K562 (cell line): ENCODE measurements around the gene NLE1. TPM values are rescaled to one million over a fixed set of nuclear protein-coding genes. Genes with fewer than 3 reads are reported as not detected.

Source experiments
- ATAC-seq: fragments of 200-7000 bp; cut with Tn5 transposase; 3 replicates; pipeline ENCODE4 v1.9.1; 2020; ENCODE audit warnings: moderate library complexity
- BruUV-seq: library from RNA; stranded (reverse); fragments of 400-500 nt; replicated peaks from 2 replicates; lab custom pipeline; 2021; lab: Mats Ljungman, UMichigan
- CTCF ChIA-PET: fragments of 300-600 bp; formaldehyde crosslinking; extraction: SDS; loops from one replicate; lab custom pipeline; 2021; ENCODE audit warnings: low intra/inter-chr PET ratio; lab: Yijun Ruan, JAX
- POLR2A ChIA-PET: fragments of 300-600, 350-650 bp; sonication (Branson Sonifier 250); formaldehyde crosslinking; extraction: SDS; loops from one replicate; lab custom pipeline; 2021; ENCODE audit warnings: antibody characterized with exemption, inconsistent platforms; lab: Yijun Ruan, JAX
- DNase-seq, 4 experiments: peaks; one replicate each; pipeline versions ENCODE4 v3.0.0 to v3.0.0-alpha.2; 2011 to 2018; ENCODE audit warnings: low spot score in 3 of 4, mixed read lengths in 3 of 4; ENCODE audit errors: extremely low read depth in 1 of 4
- FAIRE-seq: peaks from 2 replicates; lab custom pipeline; 2011; peaks lifted over from hg19 to GRCh38; lab: Jason Lieb, UNC
- H2AFZ ChIP-seq: 2 replicates; pipeline ENCODE4 v1.6.0; 2011; ENCODE audit warnings: low read depth, low read length, control low read depth, inconsistent platforms
- H3K27ac ChIP-seq: fragments of 200-600 bp; 3 replicates; pipeline ENCODE4 v1.8.0; 2011; ENCODE audit warnings: low read depth, mild to moderate bottlenecking, control low read depth, inconsistent platforms, low read length, moderate library complexity, mixed read lengths; ENCODE audit errors: extremely low read depth
- H3K27me3 ChIP-seq, 2 experiments: fragments of 300-600 bp in 1 of 2; 2 replicates in 1 of 2; 3 replicates in 1 of 2; pipeline versions ENCODE4 v1.6.0 to v1.8.0; 2011; ENCODE audit warnings: inconsistent platforms in 2 of 2, low read length in 2 of 2, mild to moderate bottlenecking in 1 of 2, mixed read lengths in 1 of 2, moderate library complexity in 1 of 2; ENCODE audit not compliant: control insufficient read depth in 2 of 2, insufficient read depth in 2 of 2
- H3K36me3 ChIP-seq: fragments of 300-600 bp; 3 replicates; pipeline ENCODE4 v1.8.0; 2011; ENCODE audit warnings: mild to moderate bottlenecking, low read length, inconsistent platforms; ENCODE audit not compliant: control insufficient read depth, insufficient read depth
- H3K4me1 ChIP-seq, 2 experiments: fragments of 200-600 bp in 1 of 2; replicated peaks in 1 of 2; 2 replicates in 1 of 2; 3 replicates in 1 of 2; pipeline versions ENCODE4 v1.5.1 to v1.8.0; 2011; ENCODE audit warnings: inconsistent platforms in 2 of 2, low read length in 2 of 2, mild to moderate bottlenecking in 1 of 2, mixed read lengths in 1 of 2, moderate library complexity in 1 of 2; ENCODE audit not compliant: control insufficient read depth in 2 of 2, insufficient read depth in 2 of 2
- H3K4me2 ChIP-seq: 2 replicates; pipeline ENCODE4 v1.6.1; 2011; ENCODE audit warnings: low read length, control low read depth, inconsistent platforms, mixed read lengths; ENCODE audit not compliant: insufficient read depth
- H3K4me3 ChIP-seq: fragments of 200-600 bp; sonication (generic), shearing (Covaris generic); 2 replicates; pipeline ENCODE4 v1.5.1; 2016; ENCODE audit warnings: control low read depth, inconsistent platforms
- H3K79me2 ChIP-seq: fragments of 200-600 bp; 3 replicates; pipeline ENCODE4 v1.8.0; 2011; ENCODE audit warnings: low read length, inconsistent platforms; ENCODE audit not compliant: control insufficient read depth, insufficient read depth
- H3K9ac ChIP-seq, 2 experiments: 2 replicates each; pipeline versions ENCODE4 v1.6.0 to v1.6.1; 2011; ENCODE audit warnings: low read depth in 2 of 2, low read length in 2 of 2, control low read depth in 1 of 2, inconsistent platforms in 1 of 2, mild to moderate bottlenecking in 1 of 2, mixed read lengths in 1 of 2; ENCODE audit not compliant: insufficient read depth in 1 of 2
- H3K9me1 ChIP-seq: one replicate; pipeline ENCODE4 v1.6.0; 2011; ENCODE audit warnings: inconsistent platforms, mild to moderate bottlenecking, low read length, moderate library complexity; ENCODE audit not compliant: control insufficient read depth, insufficient read depth
- H3K9me3 ChIP-seq: replicated peaks from 2 replicates; pipeline ENCODE4 v1.5.1; 2011; ENCODE audit warnings: low read depth, low read length, inconsistent platforms; ENCODE audit not compliant: control insufficient read depth, insufficient read depth
- H4K20me1 ChIP-seq: replicated peaks from 2 replicates; pipeline ENCODE4 v1.6.1; 2011; ENCODE audit warnings: low read length, inconsistent platforms, mixed read lengths; ENCODE audit not compliant: control insufficient read depth, insufficient read depth
- CEBPB ChIP-seq: fragments of 450-650 bp; IDR thresholded peaks from 2 replicates; pipeline ENCODE4 v1.6.1; 2016; ENCODE audit warnings: missing genetic modification characterization, missing compliant biosample characterization
- GATA2 ChIP-seq: sonication (generic); formaldehyde crosslinking; IDR thresholded peaks from 2 replicates; pipeline ENCODE4 v1.4.0; 2020; ENCODE audit warnings: mild to moderate bottlenecking, missing genetic modification reagents
- GTF2E2 ChIP-seq: fragments of 200-800 bp; sonication (Bioruptor generic); IDR thresholded peaks from 2 replicates; pipeline ENCODE4 v1.6.1; 2016; ENCODE audit warnings: missing genetic modification characterization, missing compliant biosample characterization
- HOXB6 ChIP-seq: fragments of 250-450 bp; sonication (Bioruptor Pico); IDR thresholded peaks from 2 replicates; pipeline ENCODE4 v1.5.1; 2022; ENCODE audit warnings: mild to moderate bottlenecking, borderline replicate concordance
- SMAD2 ChIP-seq: fragments of 150-350 bp; IDR thresholded peaks from 2 replicates; pipeline ENCODE4 v1.6.1; 2014; ENCODE audit warnings: low read depth, mild to moderate bottlenecking, low read length
- SMAD3 ChIP-seq: fragments of 450-650 bp; formaldehyde crosslinking; conservative IDR thresholded peaks from 2 replicates; pipeline ENCODE4 v1.4.0; 2020; ENCODE audit warnings: mild to moderate bottlenecking
- SUPT5H ChIP-seq: fragments of 450-650 bp; IDR thresholded peaks from 2 replicates; pipeline ENCODE4 v1.6.1; 2016
- ZNF274 ChIP-seq: IDR thresholded peaks from 2 replicates; pipeline ENCODE4 v1.6.1; 2011; ENCODE audit warnings: low read depth, mild to moderate bottlenecking, low read length, moderate library complexity, borderline replicate concordance
- ZNF436 ChIP-seq: fragments of 250-450, 450-650 bp; sonication (Bioruptor Pico); formaldehyde crosslinking; IDR thresholded peaks from 2 replicates; pipeline ENCODE4 v1.7.0; 2020; ENCODE audit warnings: mild to moderate bottlenecking
- ZSCAN29 ChIP-seq: fragments of 450-650 bp; IDR thresholded peaks from 2 replicates; pipeline ENCODE4 v1.6.1; 2017
- WGBS: fragments of 100-300 bp; shearing (Covaris generic); methylation state at CpG from one replicate; pipeline ENCODE4 v1.1.6; 2016; ENCODE audit warnings: low coverage, mixed read lengths; ENCODE audit not compliant: insufficient coverage; ENCODE audit errors: missing lambda C conversion rate; 5-methylcytosine and 5-hydroxymethylcytosine counted together
- in situ Hi-C: fragments of 300-500 bp; cut with MboI; formaldehyde crosslinking; loops from 4 replicates; pipeline ENCODE4 v1.15.0; 2018; ENCODE audit warnings: inconsistent platforms, mixed read lengths
- intact Hi-C: fragments of 100-400 bp; cut with micrococcal nuclease; formaldehyde crosslinking; loops from 2 replicates; pipeline ENCODE4 v1.14.2; 2022
- polyA plus RNA-seq, 8 experiments: library from polyadenylated mRNA; depleted of rRNA in 4 of 8; stranded (reverse) in 5 of 8; unstranded in 3 of 8; fragments of >200 nt; fragmentation: Nextera tagmentation in 2 of 8; fragmentation: Illumina TruSeq in 1 of 8; extraction: Ambion mirVana in 2 of 8; extraction: Trizol in 1 of 8; gene quantifications; 2 replicates each; pipeline versions ENCODE4 v1.2.1 to v1.2.3, GENCODE V29; 2011 to 2014; ENCODE audit warnings: inconsistent platforms in 1 of 8, missing spikeins in 1 of 8
- total RNA-seq, 7 experiments: library from RNA; depleted of rRNA in 6 of 7; stranded (reverse); fragments of >200 nt in 6 of 7; fragmentation: Illumina TruSeq in 2 of 7; extraction: Trizol in 2 of 7; gene quantifications; 2 replicates each; pipeline versions ENCODE4 v1.2.1 to v1.2.3, GENCODE V29; 2011 to 2021; ENCODE audit warnings: low replicate concordance in 1 of 7
- TF ChIP-seq, protein P1 (sequence below): fragments of 450-650 bp; IDR thresholded peaks from 2 replicates; pipeline ENCODE4 v1.6.1; 2016

The NLE1 gene
- total and polyA plus RNA-seq, 9 of the 15 experiments (the other 6 are each of a cell fraction or from before 2014, with no cell fraction given): 3.8 to 69.0 (median 29.4) TPM

DNA sequence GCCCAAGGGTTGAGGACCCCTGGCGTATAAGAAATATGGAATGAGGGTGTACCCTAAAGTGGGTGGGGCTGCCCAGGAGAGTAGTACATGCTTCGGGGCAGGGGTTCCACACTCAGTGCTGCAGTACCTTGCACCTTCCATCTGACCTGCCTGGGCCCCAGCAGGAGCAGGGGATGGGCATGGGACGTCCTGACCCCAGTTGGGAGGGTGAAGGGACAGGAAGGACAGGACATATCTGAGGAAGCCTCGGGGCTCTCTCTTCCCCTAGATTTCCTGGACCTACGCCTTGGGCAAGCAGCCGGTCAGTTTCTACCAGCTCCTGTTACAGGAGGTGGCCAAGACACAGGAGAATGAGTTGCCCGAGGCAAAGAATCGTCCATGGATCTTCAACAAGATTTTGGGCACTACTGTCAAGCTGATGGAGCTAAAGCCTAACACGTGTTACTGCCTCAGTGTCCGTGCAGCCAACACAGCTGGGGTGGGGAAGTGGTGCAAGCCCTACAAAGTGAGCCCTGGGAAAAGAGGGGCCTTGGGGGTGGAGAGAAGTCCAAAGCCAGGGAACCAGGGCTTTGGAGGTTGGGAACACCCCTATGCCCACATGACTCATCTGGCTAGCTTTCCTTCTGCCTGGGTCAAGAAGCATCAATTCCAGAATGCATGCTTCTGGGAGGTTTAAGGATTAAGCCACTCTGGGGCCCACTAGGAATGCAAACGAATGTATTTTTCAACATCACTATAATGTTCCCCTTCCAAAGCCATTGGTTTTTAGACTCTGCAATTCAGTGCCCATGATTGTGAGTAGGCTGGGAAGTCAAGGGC, 12.7 kb downstream of the NLE1 start (continued):
- TF ChIP-seq CEBPB (tag) (no peak), SMAD3 (CRISPR knock-in tag) (no peak), GATA2 (CRISPR knock-in tag) (no peak), ZNF274 (no peak), SUPT5H (peak; percentile 38; the same call in 1 of the 2 replicates), GTF2E2 (no peak), HOXB6 (CRISPR knock-in tag) (no peak), SMAD2 (no peak), ZSCAN29 (no peak)

DNA sequence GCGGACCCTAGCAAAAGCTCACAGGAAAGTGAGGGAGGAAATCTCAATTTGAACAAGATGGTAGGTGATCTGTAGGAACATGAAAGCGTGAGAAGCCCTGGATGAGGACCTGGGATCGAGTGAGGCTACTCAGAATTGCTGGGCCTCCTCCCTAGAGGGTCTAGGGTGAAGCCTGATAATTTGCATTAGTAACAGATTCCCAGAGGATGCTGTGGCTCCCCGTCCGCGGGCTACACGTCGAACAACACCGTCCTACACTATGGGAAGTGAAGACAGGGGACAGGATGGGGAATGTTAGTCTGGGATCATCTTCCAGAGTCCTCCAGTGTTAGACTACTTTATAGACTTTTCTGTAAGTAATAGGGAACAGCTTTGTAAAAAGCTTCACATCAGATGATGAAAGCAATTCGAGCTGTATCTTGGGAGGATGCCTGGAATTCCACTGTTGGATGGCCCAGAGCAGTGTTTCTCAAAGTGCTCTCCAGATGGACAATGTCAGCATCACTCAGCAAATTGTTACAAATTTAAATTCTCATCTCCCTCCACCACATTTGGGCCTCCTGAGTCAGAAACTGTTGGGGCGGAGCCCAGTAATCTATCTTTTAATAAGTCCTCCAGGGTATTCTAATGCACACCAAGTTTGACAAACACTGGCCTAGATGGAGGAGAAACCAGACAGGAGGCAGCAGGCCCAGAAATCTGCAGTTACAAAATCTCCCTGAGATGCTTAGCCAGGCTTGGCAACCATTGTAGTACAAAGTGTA, 14.2 kb downstream of the NLE1 start:
- no peak for TF ChIP-seq ZNF436 (CRISPR knock-in tag)
- TF ChIP-seq, protein P1, sequence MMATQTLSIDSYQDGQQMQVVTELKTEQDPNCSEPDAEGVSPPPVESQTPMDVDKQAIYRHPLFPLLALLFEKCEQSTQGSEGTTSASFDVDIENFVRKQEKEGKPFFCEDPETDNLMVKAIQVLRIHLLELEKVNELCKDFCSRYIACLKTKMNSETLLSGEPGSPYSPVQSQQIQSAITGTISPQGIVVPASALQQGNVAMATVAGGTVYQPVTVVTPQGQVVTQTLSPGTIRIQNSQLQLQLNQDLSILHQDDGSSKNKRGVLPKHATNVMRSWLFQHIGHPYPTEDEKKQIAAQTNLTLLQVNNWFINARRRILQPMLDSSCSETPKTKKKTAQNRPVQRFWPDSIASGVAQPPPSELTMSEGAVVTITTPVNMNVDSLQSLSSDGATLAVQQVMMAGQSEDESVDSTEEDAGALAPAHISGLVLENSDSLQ: no peak
- TF ChIP-seq, all 486 proteins: peak for 0
- H4K20me1 ChIP-seq: peaks cover 15% of the 10 kb centered on the region
- DNase-seq: no peak
- no peak for ATAC-seq
- no peak overlapping the region for H3K9ac ChIP-seq
- WGBS: 64% methylated on average over 11 of the region's 11 CpGs
- peaks cover 0 to 2% of the 10 kb centered on the region in 2 experiments; a peak in 1 of 5 replicates for H3K27me3 ChIP-seq
- intact Hi-C loops (loop anchor here (10.0 kb wide), 1 partner anchor 243 kb away; no protein-coding TSS in a partner anchor), in situ Hi-C loops (no loop called here)
- peaks cover 4% of the 10 kb centered on the region for H3K9me1 ChIP-seq
- peaks cover 27% of the 10 kb centered on the region for H3K36me3 ChIP-seq
- no peak overlapping the region for H3K27ac ChIP-seq
- no peaks in the 10 kb centered on the region for H3K79me2 ChIP-seq
- no peak overlapping the region for H3K4me2 ChIP-seq
- FAIRE-seq: no peak
- no peak overlapping the region for H2AFZ ChIP-seq
- peaks cover 0 to 5% of the 10 kb centered on the region in 2 experiments; a peak in 2 of 5 replicates for H3K4me1 ChIP-seq
- BruUV-seq: no TSS peak
- H3K9me3 ChIP-seq: no peaks in the 10 kb centered on the region
- no peak overlapping the region for H3K4me3 ChIP-seq
- POLR2A ChIA-PET: interaction anchor here (1.7 to 2.1 kb wide), 3 partner anchors 9 to 146 kb away, joined by 4 to 9 read pairs (median 5); no protein-coding TSS in a partner anchor
- CTCF ChIA-PET: no interaction called here
